ENCODE measurements around the gene UBAC2. TPM values are rescaled to one million over a fixed set of nuclear protein-coding genes. Genes with fewer than 3 reads are reported as not detected.

Gene UBAC2
- total and polyA plus RNA-seq, 2 of the 4 experiments (the other 2 are of a cell fraction) = 20.8 to 36.3 TPM

GRCh38 chr13:99227331-99227900, 26.8 kb downstream of the UBAC2 start:
- Histone ChIP-seq H3K9me1 (ENCODE audit: insufficient read depth, low read length) (peaks cover 31% of the 10 kb centered on the region), H3K27ac (ENCODE audit: insufficient read depth, low read length) (no peak overlapping the region), H2BK120ac (ENCODE audit: low read depth, low read length) (peak overlapping the region; percentile 67), H3K4me1 (ENCODE audit: control insufficient read depth, insufficient read depth, low read length) (peaks cover 16% of the 10 kb centered on the region), H2AK5ac (ENCODE audit: low read depth, low read length) (peak overlapping the region; percentile 96; the same call in 1 of the 2 replicates), H4K5ac (ENCODE audit: low read depth, low read length) (no peak overlapping the region), H3K18ac (ENCODE audit: low read depth, low read length) (no peak overlapping the region; the same call in 1 of the 2 replicates), H3K56ac (ENCODE audit: extremely low read depth, insufficient read depth, low read length) (no peak overlapping the region), H3K4me2 (ENCODE audit: low read depth, low read length) (no peak overlapping the region), H3K23ac (ENCODE audit: low read depth, low read length) (peak overlapping the region; percentile 34; the same call in 1 of the 2 replicates), H3K9ac (ENCODE audit: low read depth, low read length) (no peak overlapping the region), H3K79me1 (ENCODE audit: low read depth in 1 of 2, low read length in 2 of 2) (peaks cover 53 to 63% of the 10 kb centered on the region in 2 experiments), H2BK15ac (ENCODE audit: low read depth, low read length) (peak overlapping the region; percentile 93; the same call in 1 of the 3 replicates), H4K20me1 (ENCODE audit: insufficient read depth, low read length) (peaks cover 29% of the 10 kb centered on the region), H2AFZ (replicated peaks; ENCODE audit: low read length, poor library complexity) (no peak overlapping the region), H2BK20ac (ENCODE audit: low read depth, low read length) (peak overlapping the region; percentile 85), H3K9me3 (ENCODE audit: control insufficient read depth, insufficient read depth, low read length) (no peaks in the 10 kb centered on the region), H4K8ac (ENCODE audit: low read depth in 2 of 2, low read length in 2 of 2) (no peak overlapping the region; a peak in 1 of 4 replicates), H3K14ac (replicated peaks; ENCODE audit: low read depth, low read length) (peak overlapping the region; percentile 69), H3K36me3 (ENCODE audit: control insufficient read depth, insufficient read depth, low read length) (no peaks in the 10 kb centered on the region), H3K4me3 (ENCODE audit: insufficient read depth, low read depth, low read length) (no peak overlapping the region), H2BK5ac (ENCODE audit: low read depth, low read length, poor library complexity, severe bottlenecking) (peak overlapping the region; percentile 9), H4K91ac (ENCODE audit: insufficient read depth, low read depth, low read length) (peak overlapping the region; percentile 4; the same call in 1 of the 2 replicates), H3K4ac (ENCODE audit: low read depth, low read length) (peak overlapping the region; percentile 63), H2AK9ac (replicated peaks; ENCODE audit: low read depth, low read length, poor library complexity) (no peak overlapping the region), H3K27me3 (ENCODE audit: control insufficient read depth, insufficient read depth, low read length) (no peaks in the 10 kb centered on the region)
- POLR2A ChIA-PET (ENCODE audit: unreplicated experiment) = no interaction called here
- in situ Hi-C loops (cut with MboI; ENCODE audit: low sequenced_read_pairs) = no loop called here
- CTCF ChIA-PET = no interaction called here
- dilution Hi-C loops (cut with HindIII; ENCODE audit: low sequenced_read_pairs, unreplicated experiment) = no loop called here
- BruUV-seq (replicated peaks) = no TSS peak
- ATAC-seq (ENCODE audit: low read depth) (no peak), DNase-seq (no peak)
- intact Hi-C loops (cut with micrococcal nuclease) = no loop called here
- TF ChIP-seq ELK1 (IDR thresholded peaks at IDR 0.05; ENCODE audit: borderline replicate concordance, low read depth, low read length) (no peak), MAFK (IDR thresholded peaks at IDR 0.05; ENCODE audit: low read depth, low read length) (no peak), CHD1 (IDR thresholded peaks at IDR 0.05; ENCODE audit: low read depth, low read length) (no peak), SMC3 (IDR thresholded peaks at IDR 0.05; ENCODE audit: low read depth, low read length) (no peak), RAD21 (IDR thresholded peaks at IDR 0.05; ENCODE audit: low read length) (no peak), RFX5 (IDR thresholded peaks at IDR 0.05; ENCODE audit: low read depth, low read length) (no peak), BHLHE40 (IDR thresholded peaks at IDR 0.05; ENCODE audit: low read depth, low read length) (no peak), CEBPB (IDR thresholded peaks at IDR 0.05; ENCODE audit: low read depth, low read length) (no peak), FOS (IDR thresholded peaks at IDR 0.05; ENCODE audit: low read depth, low read length) (no peak), POLR2A (IDR thresholded peaks at IDR 0.05; ENCODE audit: low read depth, low read length) (no peak), NFE2L2 (IDR thresholded peaks at IDR 0.05; ENCODE audit: low read depth, low read length) (no peak)
- TF ChIP-seq, protein P1, sequence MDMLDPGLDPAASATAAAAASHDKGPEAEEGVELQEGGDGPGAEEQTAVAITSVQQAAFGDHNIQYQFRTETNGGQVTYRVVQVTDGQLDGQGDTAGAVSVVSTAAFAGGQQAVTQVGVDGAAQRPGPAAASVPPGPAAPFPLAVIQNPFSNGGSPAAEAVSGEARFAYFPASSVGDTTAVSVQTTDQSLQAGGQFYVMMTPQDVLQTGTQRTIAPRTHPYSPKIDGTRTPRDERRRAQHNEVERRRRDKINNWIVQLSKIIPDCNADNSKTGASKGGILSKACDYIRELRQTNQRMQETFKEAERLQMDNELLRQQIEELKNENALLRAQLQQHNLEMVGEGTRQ (IDR thresholded peaks at IDR 0.05; ENCODE audit: low read depth, low read length) = no peak
- WGBS, 2 experiments (ENCODE audit: extremely low coverage in 2 of 2, insufficient read length in 1 of 2) = no CpG with 5 or more reads among the region's 6 CpGs

All from IMR-90 (cell line).